HG02852 (cell line): ENCODE data around the gene TFF3.

Experiments
- ATAC-seq: cut with Tn5 transposase; IDR thresholded peaks from one replicate; pipeline ENCODE4 v1.9.1; 2021; ENCODE audit warnings: mild to moderate bottlenecking, moderate library complexity; ENCODE audit not compliant: unreplicated experiment

Gene TFF3, protein sequence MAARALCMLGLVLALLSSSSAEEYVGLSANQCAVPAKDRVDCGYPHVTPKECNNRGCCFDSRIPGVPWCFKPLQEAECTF

DNA sequence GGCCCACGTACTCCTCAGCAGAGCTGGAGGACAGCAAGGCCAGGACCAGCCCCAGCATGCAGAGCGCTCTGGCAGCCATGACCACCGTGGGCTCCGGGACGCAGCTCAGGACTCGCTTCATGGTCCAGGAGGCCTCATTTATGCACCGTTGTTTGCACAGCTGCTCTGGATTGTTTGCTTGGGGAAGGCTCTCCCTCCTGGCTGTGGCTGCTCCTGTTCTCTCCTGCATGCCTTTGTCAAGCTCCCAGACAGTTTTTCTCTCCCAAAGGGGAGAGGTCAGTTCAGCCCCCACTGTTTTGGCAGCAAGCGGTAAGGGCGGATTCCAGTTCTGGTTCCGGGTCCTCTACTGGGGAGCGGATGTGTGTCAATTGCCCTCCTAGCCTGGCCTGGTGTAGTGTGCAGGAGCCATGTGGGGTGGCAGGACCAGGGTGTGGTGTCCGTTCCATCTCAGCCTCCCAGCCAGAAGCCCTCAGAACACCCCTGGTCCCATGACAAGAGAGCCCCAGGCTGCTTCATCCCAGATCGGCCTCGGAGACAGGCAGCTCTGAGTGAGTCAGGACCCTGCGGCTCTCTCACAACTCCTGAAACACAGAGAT lies at the start of gene TFF3:
TSS of gene TFF3 (minus strand) at position 114 of the 596 bp plus-strand sequence. CDS start at position 79, 35 bp downstream.
- ATAC-seq: no peak

DNA sequence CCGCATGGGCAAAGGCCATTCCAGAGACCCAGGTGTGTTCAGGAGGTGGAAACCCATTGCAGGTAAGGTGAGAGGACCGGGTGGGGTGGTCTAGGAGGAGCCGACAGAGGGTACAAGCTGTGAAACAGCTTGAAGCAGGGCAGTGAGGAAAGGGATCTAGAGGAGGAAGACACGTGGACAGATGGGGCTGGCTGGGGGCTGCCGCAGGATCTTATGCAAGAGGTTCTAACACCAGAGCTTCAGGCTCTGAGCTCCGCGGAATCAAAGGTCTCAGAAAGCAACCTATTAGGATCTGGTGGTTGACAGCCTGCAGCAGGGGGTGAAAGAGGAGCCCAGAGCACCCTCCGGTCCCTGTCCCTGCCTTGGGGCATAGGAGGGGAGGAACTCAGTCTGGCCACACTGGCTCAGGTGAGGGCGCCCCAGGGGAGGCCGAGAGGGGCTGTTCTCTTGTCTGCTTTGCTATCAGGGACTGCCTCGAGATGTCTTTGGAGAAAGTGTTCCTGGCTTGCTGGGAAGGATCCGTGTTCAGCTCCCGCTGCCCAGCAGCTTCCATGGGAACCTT lies 49.2 kb upstream of the TFF3 start:
- no peak for ATAC-seq

DNA sequence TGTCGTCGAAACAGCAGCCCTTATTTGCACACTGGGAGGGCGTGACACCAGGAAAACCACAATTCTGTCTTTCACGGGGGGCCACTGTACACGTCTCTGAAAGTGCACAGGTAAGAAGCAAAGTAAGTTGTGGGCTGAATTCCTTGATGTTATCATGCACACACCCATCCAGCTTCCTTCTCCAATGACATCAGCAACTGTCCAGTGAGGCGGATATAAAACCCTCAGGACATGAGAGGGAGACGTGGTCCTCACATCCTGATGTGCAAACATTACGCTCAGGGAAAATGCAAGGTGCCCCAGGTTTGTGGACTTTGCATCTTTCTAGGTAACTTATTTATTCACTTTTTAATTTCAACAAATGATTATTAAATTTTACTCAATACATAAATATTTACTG lies 48.1 kb upstream of the TFF3 start:
- no peak for ATAC-seq

DNA sequence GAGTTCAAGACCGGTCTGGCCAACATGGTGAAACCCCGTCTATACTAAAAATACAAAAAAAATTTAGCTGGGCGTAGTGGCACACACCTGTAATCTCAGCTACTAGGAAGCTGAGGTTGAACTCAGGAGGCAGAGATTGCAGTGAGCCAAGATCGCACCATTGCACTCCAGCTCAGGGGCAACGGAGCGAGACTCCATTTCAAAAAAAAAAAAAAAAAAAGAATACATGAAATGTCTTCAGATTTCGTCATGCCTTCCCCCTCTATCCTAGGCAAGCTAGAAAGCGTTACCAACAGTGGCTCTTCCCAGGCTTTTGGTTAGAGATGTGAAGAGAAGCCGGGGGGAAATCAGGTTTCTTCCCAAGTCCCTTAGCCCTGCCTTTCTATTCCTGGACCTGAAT lies 47.5 kb upstream of the TFF3 start:
- no peak for ATAC-seq

DNA sequence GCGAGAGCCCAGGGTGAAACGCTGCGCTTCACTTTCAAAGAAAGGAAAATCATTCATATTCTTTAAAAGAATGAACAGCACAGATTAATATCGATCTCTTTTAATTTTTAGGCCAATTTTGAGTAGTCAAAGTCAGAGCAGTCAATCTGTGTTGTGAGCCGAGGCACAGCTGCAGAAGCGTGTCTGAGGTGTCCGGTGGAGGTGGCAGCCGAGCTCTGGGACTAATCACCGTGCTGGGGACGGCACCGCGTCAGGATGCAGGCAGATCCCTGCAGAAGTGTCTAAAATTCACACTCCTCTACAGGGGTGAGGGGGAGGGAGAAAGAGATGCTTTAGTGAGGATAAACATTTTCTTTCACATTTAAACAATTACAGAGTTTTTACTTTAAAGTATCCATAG lies 47.0 kb upstream of the TFF3 start:
- ATAC-seq: no peak

DNA sequence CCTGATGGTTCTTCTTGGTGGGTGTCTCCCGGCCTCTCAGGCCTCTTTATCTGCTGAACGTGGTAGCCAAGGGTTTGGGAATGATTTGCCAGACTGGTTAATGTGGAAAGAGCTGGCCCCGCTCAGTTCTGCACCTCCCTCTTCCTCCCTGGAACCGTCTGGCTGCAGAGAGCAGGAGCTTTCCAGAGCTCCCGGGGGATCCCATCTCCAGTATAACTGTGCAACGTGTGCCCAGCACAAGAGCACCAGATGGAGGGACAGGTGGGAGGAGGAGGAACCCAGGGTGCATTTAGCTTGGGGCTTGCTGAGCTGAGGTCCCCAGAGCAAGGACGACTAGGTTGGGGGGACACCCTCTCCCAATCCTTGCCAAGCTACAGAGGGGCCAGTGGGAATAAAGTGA lies 46.1 kb upstream of the TFF3 start:
- ATAC-seq: no peak

DNA sequence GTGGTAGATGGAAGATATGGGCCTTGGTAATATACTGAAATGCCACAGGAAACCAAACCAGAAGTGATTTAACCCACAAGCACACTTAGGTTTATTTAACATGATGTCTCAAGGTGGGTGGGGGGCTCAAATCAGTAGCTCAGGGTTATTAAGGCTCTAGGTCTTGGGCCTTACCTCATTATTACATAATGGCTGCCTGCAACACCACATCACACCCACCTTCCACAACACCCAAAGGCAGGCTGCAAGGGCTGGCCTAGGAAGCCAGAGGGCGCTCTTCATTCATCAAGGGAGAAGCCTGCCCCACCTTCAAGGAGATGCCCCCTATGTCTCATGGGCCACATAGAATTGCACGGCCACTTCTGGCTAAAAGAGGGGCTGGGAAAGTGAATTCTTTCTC lies 45.1 kb upstream of the TFF3 start:
- no peak for ATAC-seq

DNA sequence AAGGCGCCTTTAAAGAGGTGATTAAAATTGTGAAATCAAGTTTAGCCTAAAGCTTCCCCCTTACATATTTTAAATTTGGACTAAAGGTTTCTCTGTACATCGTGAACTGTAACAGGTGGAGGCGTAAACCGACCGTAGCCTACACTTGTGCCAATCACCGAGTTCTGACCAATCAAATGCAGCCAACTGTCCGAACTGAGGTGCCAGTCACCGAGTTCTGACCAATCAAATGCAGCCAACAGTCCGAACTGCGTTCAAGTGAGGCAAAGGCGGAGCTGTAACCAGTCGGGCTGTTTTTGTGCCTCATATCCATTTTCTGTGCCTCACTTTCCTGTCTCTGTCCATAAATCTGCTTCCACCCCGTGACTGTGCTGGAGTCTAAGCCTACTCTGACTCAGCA lies 43.7 kb upstream of the TFF3 start:
- ATAC-seq: no peak

DNA sequence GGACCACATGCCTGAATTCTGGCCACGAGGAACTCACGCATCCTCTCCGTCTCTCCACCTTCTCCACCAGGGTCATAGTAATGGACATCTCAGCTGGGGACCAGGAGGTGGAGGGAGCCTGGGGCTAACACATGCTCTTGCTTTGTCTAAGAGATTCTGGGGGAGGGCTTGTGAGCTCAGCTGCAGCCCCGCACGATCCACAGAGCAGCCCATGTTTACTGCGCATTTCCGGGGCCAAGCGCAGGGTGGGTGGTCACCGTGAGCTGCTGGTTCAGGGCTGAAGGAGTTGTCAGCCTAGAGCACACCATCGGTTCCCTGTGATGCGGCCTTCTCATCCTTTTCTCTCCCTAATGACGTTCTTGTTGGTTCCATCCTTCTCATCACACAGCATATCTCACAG lies 43.1 kb upstream of the TFF3 start:
- ATAC-seq: no peak

DNA sequence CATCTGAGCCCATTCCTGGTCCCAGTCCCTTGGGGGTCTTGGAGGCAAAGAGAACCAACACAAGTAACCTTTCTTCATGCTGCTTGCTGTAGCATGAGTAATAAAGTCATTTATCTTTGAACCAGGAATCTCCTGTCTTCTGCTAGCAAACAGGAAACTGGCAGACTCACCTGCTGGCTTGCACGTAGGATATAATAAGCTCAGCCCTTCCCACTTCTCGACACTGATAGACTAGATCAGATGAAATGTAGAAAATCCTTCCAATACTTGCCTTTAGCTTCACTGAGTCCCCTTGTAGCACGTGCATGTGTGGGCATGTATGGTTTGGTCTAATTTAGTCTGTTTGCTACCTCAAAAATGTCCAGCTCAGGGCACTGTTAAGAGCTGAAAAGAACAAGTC lies 42.1 kb upstream of the TFF3 start:
- ATAC-seq: no peak

DNA sequence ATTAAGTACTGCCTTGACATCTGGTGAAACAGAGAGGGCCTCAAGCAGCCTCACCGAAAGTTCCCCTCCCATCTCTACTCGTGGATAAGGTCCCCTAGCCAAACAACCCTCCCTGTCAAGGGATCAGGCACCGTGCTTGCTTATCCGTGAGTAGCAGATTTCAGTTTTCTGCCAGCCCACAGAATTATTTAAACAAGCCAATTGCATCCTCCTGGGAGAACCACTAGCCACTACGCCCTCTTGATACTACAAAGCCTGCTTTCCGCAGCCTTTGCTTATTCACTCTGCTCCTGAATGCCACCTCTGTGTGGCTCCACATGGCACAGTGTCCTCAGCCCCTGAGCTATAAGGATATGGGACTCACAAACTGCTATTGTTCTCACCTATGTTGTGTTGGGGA lies 41.4 kb upstream of the TFF3 start:
- no peak for ATAC-seq

DNA sequence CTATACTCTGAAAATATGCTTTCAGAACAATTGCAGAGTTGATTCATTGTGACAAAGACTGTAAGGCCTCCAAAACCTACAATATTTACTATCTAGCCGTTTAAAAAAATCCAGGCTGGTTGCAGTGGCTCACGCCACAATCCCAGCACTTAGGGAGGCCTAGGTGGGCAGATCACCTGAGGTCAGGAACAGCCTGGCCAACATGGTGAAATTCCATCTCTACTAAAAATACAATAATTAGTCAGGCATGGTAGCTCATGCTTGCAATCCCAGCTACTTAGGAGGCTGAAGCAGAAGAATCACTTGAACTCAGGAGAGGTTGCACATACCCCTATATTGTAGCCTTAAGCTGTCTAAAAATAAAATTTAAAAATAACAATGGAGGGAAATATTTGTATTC lies 40.8 kb upstream of the TFF3 start:
- no peak for ATAC-seq

DNA sequence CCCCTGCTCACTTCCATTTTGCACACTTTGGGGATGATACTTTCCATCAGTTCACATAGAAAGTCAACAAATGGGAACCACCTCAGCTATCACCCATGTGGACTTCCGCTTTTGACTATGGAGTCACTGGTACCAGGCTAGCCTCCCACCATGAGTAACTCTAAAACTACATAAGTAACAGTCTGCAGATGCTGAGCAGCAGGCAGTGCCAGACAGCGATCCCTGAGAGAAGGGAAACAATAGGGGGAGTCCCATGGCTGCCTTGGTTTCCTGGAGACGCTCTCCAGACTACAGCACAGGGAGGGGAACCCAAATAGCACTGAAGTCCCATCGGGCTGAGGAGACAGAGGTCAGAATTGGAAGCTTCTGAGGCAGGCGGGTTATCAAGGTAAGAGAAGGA lies 38.4 kb upstream of the TFF3 start:
- no peak for ATAC-seq

DNA sequence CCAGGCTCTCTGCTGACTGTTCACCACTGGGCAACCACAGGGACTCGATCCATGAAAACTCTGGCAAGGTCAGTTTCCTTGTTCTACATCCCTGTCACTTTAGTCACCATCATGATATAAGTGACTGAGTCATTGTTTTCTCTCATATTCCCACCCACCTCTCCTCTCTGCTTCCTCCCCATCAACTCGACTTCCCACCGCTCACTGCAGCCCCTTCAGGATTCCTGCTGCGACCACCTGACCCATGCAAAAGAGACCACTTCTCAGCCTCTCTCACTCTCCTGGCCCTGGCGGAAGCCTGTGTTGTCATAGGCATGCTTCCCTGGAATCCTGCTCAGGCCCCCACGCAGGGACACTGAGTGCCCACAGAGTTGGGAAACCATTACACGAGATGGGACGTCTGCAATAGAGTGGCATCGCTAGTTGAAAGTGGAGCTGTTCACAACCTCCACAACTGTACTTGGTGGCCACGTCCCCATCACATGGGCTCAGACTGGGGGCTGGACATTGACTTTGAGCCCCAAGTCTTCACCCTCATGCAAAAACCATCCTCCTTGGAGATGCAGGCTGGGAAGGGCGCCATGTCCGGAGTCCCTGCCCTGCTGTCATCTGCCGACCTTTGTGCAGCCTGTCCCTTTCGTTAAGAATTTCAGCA lies 37.4 kb upstream of the TFF3 start:
- no peak for ATAC-seq

DNA sequence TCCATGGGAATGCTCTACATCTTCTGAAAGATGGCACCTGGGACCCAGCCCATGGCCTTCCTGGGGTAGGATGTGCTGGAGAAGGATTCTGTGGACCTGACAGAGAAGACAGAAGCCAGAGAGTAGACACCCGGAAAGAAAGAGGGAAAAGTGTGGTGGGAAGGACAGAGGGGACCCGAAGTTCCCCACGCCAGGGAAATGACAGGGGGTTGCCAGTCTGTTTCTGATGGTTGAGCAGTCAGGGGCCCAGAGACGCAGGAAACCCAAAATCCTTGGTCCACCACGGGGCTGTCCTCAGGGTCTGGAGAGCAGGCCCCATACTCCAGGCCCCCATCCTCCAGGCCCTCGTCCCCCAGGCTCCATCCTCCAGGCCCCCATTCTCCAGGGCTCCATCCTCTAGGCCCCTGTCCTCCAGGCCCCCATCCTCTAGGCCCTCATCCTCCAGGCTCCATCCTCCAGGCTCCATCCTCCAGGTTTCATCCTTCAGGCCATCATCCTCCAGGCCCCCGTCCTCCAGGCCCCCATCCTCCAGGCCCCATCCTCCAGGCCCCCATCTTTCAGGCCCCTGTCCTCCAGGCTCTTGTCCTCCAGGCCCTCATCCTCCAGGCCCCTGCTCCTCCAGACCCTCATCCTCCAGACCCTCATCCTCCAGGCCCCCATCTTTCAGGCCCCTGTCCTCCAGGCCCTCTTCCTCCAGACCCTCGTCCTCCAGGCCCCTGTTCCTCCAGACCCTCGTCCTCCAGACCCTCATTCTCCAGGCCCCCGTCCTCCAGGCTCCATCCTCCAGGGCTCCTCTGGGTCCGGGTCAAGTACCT lies 36.6 kb upstream of the TFF3 start:
- ATAC-seq: no peak

DNA sequence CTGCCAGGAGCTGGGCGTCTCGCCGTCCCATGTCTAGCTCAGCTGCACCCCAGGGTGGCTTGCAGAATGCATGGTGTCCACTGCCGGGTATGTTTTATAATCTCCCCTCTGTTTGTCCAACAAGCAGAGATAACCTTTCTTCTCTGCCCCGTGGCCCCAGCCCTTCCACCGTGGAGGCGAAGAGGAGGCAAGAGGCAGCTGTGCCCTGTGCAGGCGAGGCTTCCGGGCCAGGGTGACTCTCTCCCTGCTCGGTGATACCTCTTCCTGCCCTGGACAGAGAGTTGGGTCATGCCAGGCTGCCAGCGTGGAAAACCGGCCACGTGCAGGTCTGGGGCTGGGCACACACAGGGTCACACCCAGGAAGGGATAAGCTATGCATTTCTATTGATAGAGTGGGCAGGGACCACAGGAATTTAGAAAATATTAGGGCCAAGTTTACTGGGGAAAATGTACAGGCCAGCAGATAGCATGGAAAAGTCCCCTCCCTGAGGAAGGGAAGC lies 35.8 kb upstream of the TFF3 start, which contains the start of gene TFF2:
TSS of gene TFF2 (minus strand) at position 68 of the 500 bp plus-strand sequence. CDS start at position 31, 37 bp downstream.
- no peak for ATAC-seq

DNA sequence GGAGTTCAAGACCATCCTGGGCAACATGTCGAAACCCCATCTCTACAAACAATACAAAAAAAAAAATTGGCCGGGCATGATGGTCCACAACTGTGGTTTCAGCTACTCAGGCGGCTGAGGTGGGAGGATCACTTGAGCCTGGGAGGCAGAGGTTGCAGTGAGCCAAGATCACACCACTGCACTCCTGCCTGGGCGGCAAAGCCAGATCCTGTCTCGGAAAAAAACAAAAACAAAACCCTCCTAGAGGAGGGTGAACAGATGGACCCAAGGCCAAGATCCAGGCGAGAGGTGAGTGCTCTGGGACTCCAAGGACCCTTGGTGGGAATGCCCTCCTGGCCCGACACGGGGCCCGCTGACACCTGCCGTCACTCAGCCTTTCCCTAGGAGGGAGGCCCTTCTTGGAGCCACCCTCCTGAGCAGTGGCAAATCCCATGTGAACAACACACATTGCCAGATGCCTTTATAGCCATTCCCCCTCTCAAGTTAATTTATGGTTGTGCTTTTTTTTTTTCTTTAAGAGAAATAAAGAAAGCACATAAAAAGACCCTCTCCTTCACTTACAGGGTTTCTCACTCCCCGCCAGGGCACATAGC lies 35.2 kb upstream of the TFF3 start:
- ATAC-seq: no peak

DNA sequence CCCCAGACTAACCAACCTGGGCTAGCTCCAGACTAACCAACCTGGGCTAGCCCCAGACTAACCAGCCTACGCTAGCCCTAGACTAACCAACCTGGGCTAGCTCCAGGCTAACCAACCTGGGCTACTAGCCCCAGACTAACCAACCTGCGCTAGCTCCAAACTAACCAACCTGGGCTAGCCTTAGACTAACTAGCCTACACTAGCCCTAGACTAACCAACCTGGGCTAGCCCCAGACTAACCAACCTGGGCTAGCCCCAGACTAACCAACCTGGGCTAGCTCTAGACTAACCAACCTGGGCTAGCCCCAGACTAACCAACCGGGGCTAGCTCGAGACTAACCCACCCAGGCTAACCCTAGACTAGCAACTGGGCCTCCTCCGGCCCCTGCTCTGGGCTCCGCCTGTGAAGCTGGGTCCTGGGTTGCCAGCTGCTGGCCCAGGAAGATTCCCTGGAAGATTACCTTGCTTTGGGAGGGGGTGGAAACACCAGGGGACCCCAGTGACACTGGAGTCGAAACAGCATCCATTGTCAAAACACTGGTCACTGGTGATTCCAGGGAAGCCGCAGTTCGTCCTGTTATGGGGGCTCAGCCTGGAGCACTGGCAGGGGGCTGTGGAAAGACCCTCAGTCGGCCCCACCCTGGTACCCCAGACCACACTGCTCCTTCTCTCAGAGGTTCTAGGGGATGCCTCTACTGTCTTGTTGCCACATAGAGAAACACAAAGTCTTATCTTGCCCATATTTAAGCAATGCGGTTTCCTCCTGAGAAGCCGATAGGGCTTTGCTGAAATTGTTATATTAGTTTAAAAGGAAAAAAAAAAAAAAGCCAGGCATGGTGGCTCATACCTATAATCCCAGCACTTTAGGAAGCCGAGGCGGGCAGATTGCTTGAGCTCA lies 34.5 kb upstream of the TFF3 start:
- no peak for ATAC-seq

DNA sequence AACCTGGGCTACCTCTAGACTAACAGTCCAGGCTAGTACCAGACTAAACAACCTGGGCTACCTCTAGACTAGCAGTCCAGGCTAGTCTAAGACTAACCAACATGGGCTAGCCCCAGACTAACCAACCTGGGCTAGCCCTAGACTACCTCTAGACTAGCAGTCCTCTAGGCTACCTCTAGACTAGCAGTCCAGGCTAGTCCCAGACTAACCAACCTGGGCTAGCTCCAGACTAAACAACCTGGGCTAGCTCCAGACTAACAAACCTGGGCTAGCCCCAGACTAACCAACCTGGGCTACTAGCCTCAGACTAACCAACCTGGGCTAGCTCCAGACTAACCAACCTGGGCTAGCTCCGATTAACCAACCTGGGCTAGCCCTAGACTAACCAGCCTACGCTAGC lies 33.6 kb upstream of the TFF3 start:
- ATAC-seq: no peak
